HEK293 (cell line): ENCODE data around the gene TRIM24.

Source experiments
- CTCF ChIP-seq: fragments of 450-650 bp; formaldehyde crosslinking; IDR thresholded peaks from 2 replicates; pipeline ENCODE4 v1.5.1; 2016; ENCODE audit warnings: missing biosample characterization, missing genetic modification characterization
- ELK4 ChIP-seq: IDR thresholded peaks from 2 replicates; pipeline ENCODE4 v1.6.1; 2011; ENCODE audit warnings: mild to moderate bottlenecking, low read depth, low read length, borderline replicate concordance
- MEIS1 ChIP-seq: sonication (generic); formaldehyde crosslinking; IDR thresholded peaks from 2 replicates; pipeline ENCODE4 v1.8.1; 2022; ENCODE audit warnings: missing genetic modification reagents, mild to moderate bottlenecking, borderline replicate concordance
- TCF7L2 ChIP-seq: IDR thresholded peaks from 2 replicates; pipeline ENCODE4 v1.6.1; 2011; ENCODE audit warnings: low read depth, mild to moderate bottlenecking, inconsistent platforms, low read length, moderate library complexity, borderline replicate concordance
- YY1 ChIP-seq: fragments of 450-650 bp; formaldehyde crosslinking; IDR thresholded peaks from 2 replicates; pipeline ENCODE4 v1.5.1; 2018; ENCODE audit warnings: missing biosample characterization, missing genetic modification characterization
- ZBTB6 ChIP-seq: fragments of 450-650 bp; formaldehyde crosslinking; IDR thresholded peaks from 2 replicates; pipeline ENCODE4 v1.5.1; 2017; ENCODE audit warnings: missing biosample characterization, missing genetic modification characterization
- ZNF274 ChIP-seq, 2 experiments: fragments of 200-500 bp in 1 of 2; fragments of 450-650 bp in 1 of 2; sonication (Bioruptor generic) in 1 of 2; formaldehyde crosslinking in 1 of 2; IDR thresholded peaks; 2 replicates each; pipeline versions ENCODE4 v1.5.1 to v1.6.1; 2014 to 2016; ENCODE audit warnings: borderline replicate concordance in 1 of 2, inconsistent platforms in 1 of 2, low read length in 1 of 2, missing biosample characterization in 1 of 2, missing genetic modification characterization in 1 of 2
- ZNF513 ChIP-seq: fragments of 450-650 bp; IDR thresholded peaks from 2 replicates; pipeline ENCODE4 v1.5.1; 2018; ENCODE audit warnings: missing biosample characterization, missing genetic modification characterization
- ZNF585B ChIP-seq: fragments of 450-650 bp; formaldehyde crosslinking; IDR thresholded peaks from 2 replicates; pipeline ENCODE4 v1.5.1; 2016; ENCODE audit warnings: missing biosample characterization, missing genetic modification characterization
- ZNF704 ChIP-seq: fragments of 450-650 bp; formaldehyde crosslinking; IDR thresholded peaks from 2 replicates; pipeline ENCODE4 v1.5.1; 2016; ENCODE audit warnings: missing biosample characterization, missing genetic modification characterization
- ZNF777 ChIP-seq: fragments of 450-650 bp; formaldehyde crosslinking; IDR thresholded peaks from 2 replicates; pipeline ENCODE4 v1.5.1; 2017; ENCODE audit warnings: missing biosample characterization, missing genetic modification characterization, borderline replicate concordance

GRCh38 chr7:138618506-138618905, 158.4 kb downstream of the TRIM24 start:
- TF ChIP-seq CTCF: no peak
- TF ChIP-seq ZNF777 (tag by site-specific recombination): no peak
- TF ChIP-seq ZNF585B (tag by site-specific recombination): no peak
- no peak for TF ChIP-seq YY1 (tag by site-specific recombination)
- no peak for TF ChIP-seq MEIS1
- no peak for TF ChIP-seq ZBTB6 (tag by site-specific recombination)
- TF ChIP-seq ZNF513 (tag by site-specific recombination): no peak
- no peak for TF ChIP-seq ELK4
- no peak for TF ChIP-seq TCF7L2
- no peak for TF ChIP-seq ZNF274 (IDR thresholded peaks at IDR 0.05; ENCODE audit: low read length)
- TF ChIP-seq ZNF274 (tag by site-specific recombination; IDR thresholded peaks at IDR 0.05; ENCODE audit: borderline replicate concordance): no peak
- TF ChIP-seq ZNF704 (tag by site-specific recombination): no peak
